Right atrium auricular region (tissue), 2 donors: ENCODE measurements around the gene WDR5. TPM values are rescaled to one million over a fixed set of nuclear protein-coding genes. Genes with fewer than 3 reads are reported as not detected.
"Not testable (repeated sequence)": the region's sequence is repeated elsewhere in the genome, so short reads cannot be mapped to it uniquely, and the experiment has no call there.

Source experiments
- DNase-seq: peaks from one replicate; pipeline ENCODE4 v3.0.0-alpha.2; 2019; ENCODE audit warnings: low spot score
- H3K27ac ChIP-seq, 2 donors: fragments of 200-600 bp; sonication (generic); 1 replicate in 1 of 2; 2 replicates in 1 of 2; pipeline ENCODE4 v1.5.1; 2016 to 2019
- H3K27me3 ChIP-seq, 2 donors: fragments of 200-600 bp; sonication (generic); one replicate each; pipeline versions ENCODE4 v1.5.1 to v1.6.0; 2017 to 2019
- H3K36me3 ChIP-seq: fragments of 200-600 bp; sonication (generic); one replicate; pipeline ENCODE4 v1.5.1; 2016
- H3K4me1 ChIP-seq, 2 donors: fragments of 200-600 bp; sonication (generic); one replicate each; pipeline versions ENCODE4 v1.5.1 to v1.6.0; 2017 to 2019
- H3K4me3 ChIP-seq, 2 donors: fragments of 200-600 bp; sonication (generic); 1 replicate in 1 of 2; 2 replicates in 1 of 2; pipeline ENCODE4 v1.5.1; 2017 to 2019; ENCODE audit warnings: mild to moderate bottlenecking in 1 of 2, moderate library complexity in 1 of 2
- H3K9me3 ChIP-seq, 2 donors: fragments of 200-600 bp; sonication (generic); one replicate each; pipeline ENCODE4 v1.5.1; 2019
- CTCF ChIP-seq, 2 donors: fragments of 200-600 bp; sonication (generic); IDR thresholded peaks; one replicate each; pipeline ENCODE4 v1.5.1; 2019; ENCODE audit warnings: antibody characterized with exemption in 2 of 2
- total RNA-seq, 2 donors: library from RNA; depleted of rRNA; stranded (reverse); fragments of >200 nt; gene quantifications; one replicate each; pipeline ENCODE4 v1.1.0, GENCODE V29; 2016

The WDR5 gene
- total RNA-seq, 2 donors from 2014 or later = 14.1 to 17.5 TPM

DNA sequence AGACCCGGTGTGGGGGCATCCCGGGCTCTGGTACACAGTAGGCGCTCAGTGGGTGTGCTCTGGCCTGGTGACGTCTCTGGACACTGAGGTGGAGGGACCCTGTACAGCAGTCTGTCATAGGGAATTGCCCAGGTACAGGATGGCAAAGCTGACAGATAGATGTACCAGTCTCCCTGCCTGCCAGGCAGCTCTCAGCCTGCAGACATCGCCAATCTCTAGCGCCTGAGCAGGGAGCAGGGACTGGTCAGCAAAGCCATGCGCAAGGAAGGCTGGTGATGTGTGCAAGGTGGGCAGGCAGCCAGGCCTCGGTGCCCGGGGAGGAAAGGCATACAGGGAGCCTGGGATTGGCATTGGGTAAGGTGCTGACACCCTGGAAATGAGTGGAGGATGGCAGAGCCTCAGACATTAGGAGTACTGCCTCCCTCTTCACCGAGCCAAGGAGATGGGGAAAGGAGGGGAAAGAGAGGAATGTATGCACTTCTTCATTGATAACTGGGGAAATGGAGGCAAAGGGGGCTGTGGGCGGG is 34.2 kb upstream of the WDR5 start:
- Histone ChIP-seq H3K27me3 (no peaks in the 10 kb centered on the region), H3K4me1 (no peaks in the 10 kb centered on the region), H3K9me3 (no peaks in the 10 kb centered on the region), H3K27ac (no peak overlapping the region), H3K36me3 (no peaks in the 10 kb centered on the region), H3K4me3 (no peak overlapping the region)
- no peak for TF ChIP-seq CTCF (IDR thresholded peaks at IDR 0.05)
- no peak for DNase-seq

- Histone ChIP-seq H3K27ac (no peak overlapping the region), H3K4me3 (no peak overlapping the region), H3K4me1 (no peaks in the 10 kb centered on the region), H3K9me3 (no peaks in the 10 kb centered on the region), H3K27me3 (no peaks in the 10 kb centered on the region), H3K36me3 (no peaks in the 10 kb centered on the region)
- TF ChIP-seq CTCF (IDR thresholded peaks at IDR 0.05) = no peak
- no peak for DNase-seq
These were observed 32.4 kb upstream of the WDR5 start for GRCh38 chr9:134103391-134103998.

DNA sequence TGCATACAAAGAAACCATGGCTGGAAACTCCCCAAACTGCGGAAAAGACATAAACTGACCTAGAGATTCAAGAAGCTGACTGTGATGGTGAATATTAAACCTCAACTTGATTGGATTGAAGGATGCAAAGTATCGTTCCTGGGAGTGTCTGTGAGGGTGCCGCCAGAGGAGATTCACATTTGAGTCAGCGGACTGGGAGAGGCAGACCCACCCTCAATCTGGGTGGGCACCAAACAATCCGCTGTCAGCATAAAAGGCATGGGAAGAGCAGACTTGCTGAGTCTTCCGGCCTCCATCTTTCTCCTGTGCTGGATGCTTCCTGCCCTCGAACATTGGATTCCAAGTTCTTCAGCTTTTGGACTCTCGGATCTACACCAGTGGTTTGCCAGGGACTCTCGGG is 24.8 kb upstream of the WDR5 start:
- H3K27me3 ChIP-seq = no peaks in the 10 kb centered on the region
- H3K4me1 ChIP-seq = no peaks in the 10 kb centered on the region
- DNase-seq = no peak
- no peak overlapping the region for H3K27ac ChIP-seq
- no peaks in the 10 kb centered on the region for H3K9me3 ChIP-seq
- H3K36me3 ChIP-seq = no peaks in the 10 kb centered on the region
- TF ChIP-seq CTCF (IDR thresholded peaks at IDR 0.05) = no peak
- no peak overlapping the region for H3K4me3 ChIP-seq

GRCh38 chr9:134112561-134112960 is 23.3 kb upstream of the WDR5 start:
- no peaks in the 10 kb centered on the region for H3K36me3 ChIP-seq
- H3K4me1 ChIP-seq = no peaks in the 10 kb centered on the region
- no peak overlapping the region for H3K4me3 ChIP-seq
- no peak for TF ChIP-seq CTCF (IDR thresholded peaks at IDR 0.05)
- DNase-seq = no peak
- H3K27ac ChIP-seq = no peak overlapping the region
- no peaks in the 10 kb centered on the region for H3K27me3 ChIP-seq
- no peaks in the 10 kb centered on the region for H3K9me3 ChIP-seq

- H3K36me3 ChIP-seq, DNase-seq, H3K27me3 ChIP-seq, H3K4me3 ChIP-seq, H3K9me3 ChIP-seq, H3K27ac ChIP-seq, H3K4me1 ChIP-seq: not testable (repeated sequence)
These were observed 16.9 kb upstream of the WDR5 start for GRCh38 chr9:134118972-134119371.

DNA sequence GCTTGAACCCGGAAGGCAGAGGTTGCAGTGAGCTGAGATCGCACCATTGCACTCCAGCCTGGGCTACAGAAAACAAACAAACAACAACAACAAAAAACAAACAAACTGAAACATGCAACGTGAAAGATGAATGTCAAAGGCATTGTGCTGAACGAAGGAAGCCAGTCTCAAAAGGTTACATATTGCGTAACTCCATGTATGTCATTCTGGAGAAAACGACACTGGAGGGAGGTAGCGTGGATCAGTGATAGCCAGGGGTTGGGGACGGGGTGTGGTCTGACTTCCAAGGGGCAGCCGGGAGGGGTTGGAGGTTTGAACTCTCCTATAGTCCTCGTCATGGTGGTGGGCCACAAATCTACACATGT is 12.1 kb upstream of the WDR5 start:
- Histone ChIP-seq H3K36me3 (no peaks in the 10 kb centered on the region), H3K27ac (no peak overlapping the region), H3K4me3 (no peak overlapping the region), H3K9me3 (no peaks in the 10 kb centered on the region), H3K27me3 (no peaks in the 10 kb centered on the region), H3K4me1 (no peaks in the 10 kb centered on the region)
- TF ChIP-seq CTCF (IDR thresholded peaks at IDR 0.05) = no peak
- DNase-seq = no peak
